Activated CD4-positive, CD25-positive, alpha-beta regulatory T cell treated with anti-CD3 and anti-CD28 coated beads, Interleukin-2, amount 50 U/mL, for 24 hours (primary cell): ENCODE data around the gene SCUBE1.
A peak's percentile ranks its signal among the peaks of the same experiment; 100 is the strongest.

Experiments used
- ATAC-seq, 2 donors: fragments of 150-1000 bp; cut with Tn5 transposase; one replicate each; pipeline ENCODE4 v1.10.0; 2021; ENCODE audit warnings: mild to moderate bottlenecking in 1 of 2, moderate library complexity in 1 of 2

The SCUBE1 gene

DNA sequence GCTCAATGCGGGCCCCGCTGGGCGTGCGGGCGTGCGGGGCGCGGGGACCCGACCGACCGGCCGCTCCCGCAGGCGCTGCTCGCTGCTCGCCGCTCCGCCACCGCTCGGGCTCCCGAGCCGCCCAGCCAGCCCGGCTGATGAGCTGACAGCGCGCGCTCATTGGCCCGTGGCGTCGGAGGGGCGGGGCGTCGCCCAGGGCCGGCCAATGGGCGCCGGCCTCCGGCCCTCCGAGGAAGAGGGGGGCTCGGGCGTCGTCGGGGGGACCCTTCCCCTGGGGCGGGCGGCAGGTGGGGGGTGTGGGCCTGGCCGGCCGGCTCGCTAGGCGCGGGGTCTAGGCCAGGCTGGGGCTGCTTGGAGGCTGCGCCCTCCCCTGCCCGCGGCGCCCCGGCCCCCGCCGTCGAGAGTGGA lies at the start of gene SCUBE1:
Gene SCUBE1, minus strand, starts transcription at position 111 of the 408 bp plus-strand sequence. CDS start 111 bp downstream, outside the sequence.
- ATAC-seq = peak; percentile 55 to 65

GRCh38 chr22:43392385-43392989 lies 49.3 kb upstream of the SCUBE1 start:
- ATAC-seq = no peak

DNA sequence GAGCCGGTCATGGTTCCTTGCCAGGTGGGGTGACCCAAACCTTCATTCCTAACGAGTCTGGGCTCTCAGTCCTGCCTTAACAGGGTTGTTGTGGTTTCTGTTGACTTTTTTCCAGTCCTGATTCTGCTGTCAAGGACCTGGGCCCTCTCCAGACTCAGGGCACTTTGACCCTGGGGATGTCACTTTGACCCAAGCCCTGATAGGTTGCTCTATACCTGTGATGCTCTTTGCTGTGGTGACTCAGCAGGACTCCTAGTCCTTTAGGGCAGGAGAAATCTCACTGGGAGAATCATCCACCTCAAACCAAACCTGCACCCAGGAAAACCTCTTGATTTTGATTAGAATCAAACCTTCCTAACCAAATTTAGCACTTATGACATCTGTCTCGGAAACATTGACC lies 48.1 kb upstream of the SCUBE1 start:
- no peak for ATAC-seq

- ATAC-seq = no peak
Measured at GRCh38 chr22:43390872-43391271, 47.7 kb upstream of the SCUBE1 start.

- ATAC-seq = no peak
Measured at GRCh38 chr22:43390166-43390565, 47.0 kb upstream of the SCUBE1 start.

- no peak for ATAC-seq
Measured at GRCh38 chr22:43389227-43389836, 46.2 kb upstream of the SCUBE1 start.

DNA sequence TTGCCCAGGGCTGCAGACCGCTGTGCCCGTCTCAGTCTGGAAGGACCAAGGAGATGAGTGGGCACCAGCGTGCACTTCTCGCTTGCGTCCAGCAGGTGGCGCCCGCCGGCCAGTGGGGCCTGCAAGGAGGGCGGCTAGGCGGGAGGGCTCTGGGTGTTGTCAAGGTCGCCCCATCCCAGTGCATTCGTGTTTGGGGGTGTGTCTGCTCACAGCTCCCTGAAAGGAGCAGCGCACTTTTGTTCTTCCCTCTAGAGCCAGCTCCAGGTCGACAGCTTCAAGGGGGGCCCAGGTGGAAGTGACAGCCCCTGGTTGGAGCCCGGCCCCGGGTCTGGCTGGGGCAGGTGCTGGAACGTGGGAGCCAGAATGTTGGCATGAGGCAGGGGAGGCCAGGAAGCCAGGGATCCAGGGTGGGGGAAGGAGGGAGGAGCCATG lies 45.3 kb upstream of the SCUBE1 start:
- ATAC-seq = peak; percentile 61 to 64

DNA sequence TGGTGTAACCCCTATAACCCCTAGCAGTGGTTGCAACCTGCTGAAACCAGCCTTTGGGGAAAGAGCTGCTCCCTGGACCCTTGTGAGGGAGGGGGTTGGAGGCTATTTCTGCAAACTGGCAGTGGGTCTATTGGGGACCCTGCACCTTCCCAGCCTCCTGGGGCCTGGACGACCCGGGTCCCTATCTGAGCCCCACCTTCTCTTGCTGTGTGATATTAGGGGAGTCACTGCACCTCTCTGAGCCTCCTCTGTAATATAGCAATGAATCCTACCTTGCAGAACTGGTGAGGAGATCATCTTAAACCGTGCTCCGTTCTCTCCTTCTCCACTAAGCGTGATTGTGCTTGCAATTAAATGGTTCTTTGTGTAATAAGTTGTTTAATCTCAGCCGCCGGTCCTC lies 44.6 kb upstream of the SCUBE1 start:
- ATAC-seq = no peak

DNA sequence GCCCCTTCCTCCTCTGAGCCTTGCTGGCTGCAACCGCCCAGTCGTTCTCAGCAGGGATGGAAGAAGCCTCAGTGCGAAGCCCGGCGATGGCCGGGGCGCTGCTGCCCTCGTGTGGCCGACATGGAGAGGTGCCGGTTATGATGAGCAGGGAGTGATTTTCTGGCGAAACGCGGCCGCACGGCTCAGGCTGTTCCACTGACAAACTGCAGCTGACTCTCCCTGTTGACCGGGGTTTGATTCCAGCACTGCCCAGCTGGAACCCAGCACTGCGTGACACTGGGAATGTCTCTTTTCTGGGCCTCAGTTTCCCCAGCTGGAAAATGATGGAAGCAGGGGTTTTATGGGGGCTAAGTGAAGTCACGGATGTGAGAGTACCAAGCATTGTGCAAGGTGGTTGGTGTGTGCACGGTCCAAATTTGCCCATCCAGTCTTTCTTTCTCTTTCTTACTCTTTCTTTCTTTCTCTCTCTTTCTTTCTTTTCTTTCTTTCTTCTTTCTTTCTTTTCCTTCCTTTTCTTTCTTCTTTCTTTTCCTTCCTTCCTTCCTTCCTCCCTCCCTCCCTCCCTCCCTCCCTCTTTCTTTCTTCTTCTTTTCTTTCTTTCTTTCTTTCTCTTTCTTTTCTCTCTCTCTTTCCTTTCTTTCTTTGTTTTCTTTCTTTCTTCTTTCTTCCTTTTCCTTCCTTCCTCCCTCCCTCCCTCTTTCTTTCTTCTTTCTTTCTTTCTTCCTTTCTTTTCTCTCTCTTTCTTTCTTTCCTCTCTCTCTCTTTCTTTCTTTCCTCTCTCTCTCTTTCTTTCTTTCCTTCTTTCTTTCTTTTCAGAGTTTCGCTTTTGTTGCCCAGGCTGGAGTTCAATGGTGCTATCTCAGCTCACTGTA lies 42.8 kb upstream of the SCUBE1 start:
- ATAC-seq = peak; percentile 82 to 89

DNA sequence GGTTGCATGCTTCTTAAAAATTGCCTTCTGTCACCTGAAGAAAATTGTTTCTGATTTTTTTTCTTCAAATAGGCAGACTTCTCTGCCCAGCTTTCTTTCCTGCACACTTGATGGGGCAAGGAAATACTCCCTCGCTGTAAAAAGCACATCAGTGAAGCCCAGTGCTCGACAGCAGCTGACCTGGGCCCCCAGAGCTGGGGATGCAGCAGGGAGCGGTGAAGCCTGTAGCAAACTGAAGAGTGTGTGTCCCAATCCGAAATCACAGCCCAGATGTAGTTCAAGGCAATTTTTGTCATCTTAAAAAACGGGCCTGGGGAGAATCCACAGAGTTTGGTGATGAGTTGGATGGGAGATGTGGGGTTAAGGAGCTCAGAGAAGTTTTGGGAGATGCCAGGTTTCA lies 41.7 kb upstream of the SCUBE1 start:
- ATAC-seq = no peak

DNA sequence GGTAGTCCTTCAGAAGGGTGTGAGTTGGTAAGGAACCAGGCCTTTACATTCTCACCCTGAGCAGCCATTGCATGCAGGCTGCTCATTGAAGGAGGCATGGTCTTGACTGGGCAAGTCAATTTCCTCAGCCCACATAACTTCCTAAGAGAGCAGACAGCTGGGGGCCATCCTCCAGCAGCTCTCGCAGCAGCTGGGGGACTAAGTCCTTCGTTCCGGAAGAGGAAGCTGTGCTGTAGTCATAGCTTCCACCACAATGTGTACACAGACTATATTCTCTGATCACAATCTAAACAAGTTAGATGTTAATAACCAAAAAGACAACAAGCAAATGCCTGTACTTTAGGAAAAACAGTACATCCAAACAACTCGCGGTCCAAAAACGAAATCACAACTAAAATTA lies 38.5 kb upstream of the SCUBE1 start:
- ATAC-seq = peak in 1 of 2 donors; percentile 22

DNA sequence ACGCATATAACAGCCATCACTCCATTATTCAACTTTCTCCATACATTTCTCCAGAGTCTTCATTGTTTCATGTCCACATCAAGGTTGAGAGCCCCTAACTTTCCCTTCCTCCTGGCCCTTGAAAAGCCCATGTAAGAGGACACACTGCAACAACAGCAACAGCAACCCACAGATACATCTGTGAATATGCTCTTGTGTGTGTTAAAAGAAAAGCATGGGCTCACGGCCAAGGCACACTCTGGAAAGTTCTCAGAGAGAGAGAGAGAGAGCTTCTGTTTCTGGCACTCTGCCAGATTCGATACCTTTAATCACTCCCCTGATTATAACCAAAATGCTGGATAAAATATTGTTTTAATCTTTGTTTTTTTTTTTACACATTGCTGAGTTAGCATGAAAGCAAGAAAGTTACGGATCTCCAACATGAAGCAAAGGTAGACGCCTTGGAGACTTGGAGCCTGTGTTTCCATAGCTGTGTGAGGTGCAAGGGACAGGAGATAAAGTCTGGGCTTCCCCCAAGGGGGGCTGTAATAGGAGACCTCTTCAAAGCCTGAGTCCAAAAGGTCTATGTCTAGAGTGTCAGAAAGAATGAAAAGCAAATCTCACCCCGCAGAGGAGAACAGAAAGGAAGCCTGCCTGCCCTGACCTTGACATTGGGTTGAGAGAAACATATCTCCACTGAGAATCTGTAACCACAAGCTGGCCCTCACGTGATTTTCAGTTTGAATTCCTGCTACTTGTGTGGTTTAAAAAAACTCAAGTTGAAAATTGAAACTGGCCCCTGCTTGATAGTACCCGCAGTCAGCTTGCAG lies 34.9 kb upstream of the SCUBE1 start:
- ATAC-seq = peak in 1 of 2 donors; percentile 34

DNA sequence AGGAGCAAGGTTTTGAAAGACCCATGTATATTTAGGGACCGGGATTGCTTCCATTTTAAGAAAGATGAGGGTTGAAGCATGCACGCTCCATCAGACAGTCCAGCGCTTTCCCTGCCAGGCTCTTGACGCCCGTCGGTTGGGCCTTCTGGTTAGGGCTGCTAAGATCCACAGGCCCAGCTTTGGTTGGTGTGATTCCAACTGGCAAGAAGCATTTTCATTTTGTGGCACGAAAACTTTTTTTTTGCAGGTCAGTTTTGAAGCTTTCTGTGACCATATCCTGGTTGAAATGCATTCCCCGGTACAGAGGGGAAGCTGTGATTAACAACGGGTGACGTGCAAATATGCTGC lies 34.4 kb upstream of the SCUBE1 start:
- ATAC-seq = no peak

DNA sequence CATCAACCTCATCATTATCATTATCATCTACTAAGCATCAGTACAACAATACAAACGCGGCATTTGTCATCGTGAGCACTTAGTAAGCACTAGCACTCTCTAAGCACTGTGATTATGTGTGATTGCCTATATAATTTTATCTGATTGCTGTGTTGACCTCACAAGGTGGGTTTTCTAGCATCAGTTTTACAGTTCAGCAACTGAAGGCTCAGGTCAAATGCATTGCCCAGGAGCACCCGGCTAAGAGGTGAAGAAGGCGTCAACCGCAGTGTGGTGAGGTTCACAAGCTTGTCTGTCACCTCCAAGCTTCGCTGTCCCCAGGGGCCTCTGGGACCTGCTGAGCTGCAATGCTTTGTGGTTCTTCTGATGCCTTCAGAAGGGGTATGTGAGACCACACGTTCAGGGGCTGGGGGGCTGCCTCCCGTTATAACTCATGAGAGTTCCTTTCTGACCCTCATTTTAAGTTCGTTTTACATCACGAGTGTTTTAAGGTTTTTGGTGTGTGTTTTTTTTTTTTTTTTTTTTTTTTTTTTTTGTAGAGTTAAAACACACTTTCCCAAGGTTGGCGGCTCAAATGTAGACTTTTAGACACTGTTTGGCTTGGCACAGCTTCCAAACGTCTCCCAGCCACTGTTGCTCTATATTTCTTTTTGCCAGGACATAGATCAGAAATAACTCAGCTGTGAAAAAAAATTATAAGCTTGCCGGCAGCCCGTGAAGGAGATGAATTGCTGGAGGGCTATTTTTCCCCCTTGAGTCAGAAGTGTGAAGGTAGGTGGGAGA lies 33.8 kb upstream of the SCUBE1 start:
- ATAC-seq = peak; percentile 38 to 48

GRCh38 chr22:43375951-43376455 lies 32.8 kb upstream of the SCUBE1 start:
- ATAC-seq = no peak

DNA sequence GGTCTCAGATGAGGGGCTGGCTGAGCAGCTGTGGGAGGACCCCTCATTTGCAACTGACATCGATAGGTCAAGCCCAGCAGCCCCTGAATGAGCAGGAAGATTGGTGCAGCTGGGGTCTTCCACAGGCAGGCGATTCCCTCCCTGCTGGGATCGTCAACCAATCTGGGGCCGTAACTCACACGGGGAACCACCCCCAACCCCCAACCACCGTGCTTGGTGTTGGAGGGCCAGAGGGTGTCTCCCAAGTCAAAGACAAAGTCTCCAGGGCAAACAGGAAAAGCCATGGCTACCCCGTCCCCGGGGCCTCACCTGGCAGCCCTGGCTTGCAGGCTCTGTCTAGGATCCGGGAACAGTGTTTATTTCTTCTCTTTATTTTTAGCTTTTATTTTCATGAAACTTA lies 26.9 kb upstream of the SCUBE1 start:
- no peak for ATAC-seq

GRCh38 chr22:43365715-43366440 lies 22.7 kb upstream of the SCUBE1 start:
- ATAC-seq = no peak

- ATAC-seq = no peak
Measured at GRCh38 chr22:43364169-43364435, 20.9 kb upstream of the SCUBE1 start.

DNA sequence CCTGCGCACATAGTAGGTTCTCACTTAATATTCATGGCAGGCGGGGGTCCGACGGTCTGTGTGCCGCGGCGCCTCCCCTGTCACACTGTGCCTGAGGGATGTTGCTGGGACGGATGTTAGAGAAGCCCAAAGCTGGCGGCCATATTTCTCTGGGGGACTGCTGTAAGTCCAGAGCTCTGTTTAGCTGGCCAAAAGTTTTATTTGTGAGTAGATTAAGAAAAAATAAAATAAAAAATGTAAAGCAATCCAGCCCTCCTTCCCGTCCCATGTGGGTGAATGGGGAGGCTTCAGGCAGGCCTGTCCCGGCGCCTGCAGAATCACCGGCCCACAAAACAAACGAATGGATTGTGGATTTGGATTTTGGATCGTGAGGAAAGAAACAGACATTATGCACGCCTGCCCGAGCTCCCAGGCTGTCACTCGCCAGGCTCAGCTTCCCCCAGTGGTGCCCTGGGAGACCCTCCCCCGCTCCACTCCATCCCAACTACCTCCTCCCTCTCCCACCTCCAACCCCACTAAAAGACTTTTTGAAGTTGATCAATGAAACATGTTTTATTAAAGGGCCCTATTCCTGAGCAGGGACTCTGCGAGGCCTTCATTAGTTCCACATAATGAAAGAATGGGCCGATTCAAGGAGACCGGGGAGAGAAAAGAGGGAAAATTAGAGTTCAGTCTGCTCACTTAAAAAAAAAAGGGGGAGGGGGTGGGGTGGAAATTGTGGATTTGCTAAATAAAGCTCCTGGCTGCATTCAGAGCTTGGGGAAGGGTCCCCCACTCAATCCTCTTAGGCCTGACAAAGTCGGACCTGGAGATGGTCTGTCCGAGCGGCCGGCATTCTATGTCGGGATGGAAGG lies 20.4 kb upstream of the SCUBE1 start:
- ATAC-seq = no peak

- no peak for ATAC-seq
Measured at GRCh38 chr22:43360576-43360975, 17.4 kb upstream of the SCUBE1 start.

DNA sequence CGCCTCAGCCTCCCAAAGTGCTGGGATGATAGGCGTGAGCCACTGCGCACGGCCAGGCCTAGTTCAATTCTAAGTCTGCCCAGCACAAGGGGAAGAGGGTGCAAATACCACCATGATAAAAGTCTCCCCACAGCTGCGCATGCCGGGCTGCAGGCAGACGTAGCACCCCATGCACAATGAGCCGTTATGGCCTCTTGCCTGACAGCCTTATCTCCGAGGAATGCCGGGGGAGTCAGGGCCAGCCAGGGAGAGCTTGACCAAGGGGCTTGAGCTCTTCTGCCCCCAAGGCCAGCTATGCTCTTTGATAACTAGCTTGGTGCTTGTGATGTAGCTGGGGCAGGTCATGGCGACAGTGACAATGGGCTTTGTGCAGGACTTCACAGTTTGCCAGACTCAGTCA lies 13.7 kb upstream of the SCUBE1 start:
- ATAC-seq = no peak
